Measurements from ENCODE around the gene AP4E1.
"Not testable (repeated sequence)": the region's sequence is repeated elsewhere in the genome, so short reads cannot be mapped to it uniquely, and the experiment has no call there.

AP4E1 gene

DNA sequence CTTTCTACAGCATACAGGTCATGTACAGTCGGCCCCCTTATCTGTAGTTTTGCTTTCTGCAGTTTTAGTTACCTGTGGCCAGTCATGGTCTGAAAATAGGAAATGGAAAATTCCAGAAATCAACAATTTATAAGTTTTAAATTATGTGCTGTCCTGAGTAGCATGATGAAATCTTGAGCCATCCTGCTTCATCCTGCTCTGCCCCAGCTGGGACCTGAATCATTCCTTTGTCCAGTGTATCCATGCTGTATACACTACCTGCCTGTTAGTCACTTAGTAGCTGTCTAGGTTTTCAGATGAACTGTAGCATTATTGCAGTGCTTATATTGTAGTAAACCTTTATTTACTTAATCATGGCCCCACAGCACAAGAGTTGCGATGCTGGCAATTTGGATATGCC lies 44.8 kb downstream of the AP4E1 start:
- DNase-seq, result no peak

DNA sequence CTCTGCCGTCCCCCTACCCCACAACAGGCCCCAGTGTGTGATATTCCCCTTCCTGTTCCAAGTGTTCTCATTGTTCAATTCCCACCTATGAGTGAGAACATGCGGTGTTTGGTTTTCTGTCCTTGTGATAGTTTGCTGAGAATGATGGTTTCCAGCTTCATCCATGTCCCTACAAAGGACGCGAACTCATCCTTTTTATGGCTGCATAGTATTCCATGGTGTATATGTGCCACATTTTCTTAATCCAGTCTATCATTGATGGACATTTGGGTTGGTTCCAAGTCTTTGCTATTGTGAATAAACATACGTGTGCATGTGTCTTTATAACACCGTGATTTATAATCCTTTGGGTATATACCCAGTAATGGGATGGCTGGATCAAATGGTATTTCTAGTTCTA lies 46.4 kb downstream of the AP4E1 start:
- not testable (repeated sequence) for DNase-seq

DNA sequence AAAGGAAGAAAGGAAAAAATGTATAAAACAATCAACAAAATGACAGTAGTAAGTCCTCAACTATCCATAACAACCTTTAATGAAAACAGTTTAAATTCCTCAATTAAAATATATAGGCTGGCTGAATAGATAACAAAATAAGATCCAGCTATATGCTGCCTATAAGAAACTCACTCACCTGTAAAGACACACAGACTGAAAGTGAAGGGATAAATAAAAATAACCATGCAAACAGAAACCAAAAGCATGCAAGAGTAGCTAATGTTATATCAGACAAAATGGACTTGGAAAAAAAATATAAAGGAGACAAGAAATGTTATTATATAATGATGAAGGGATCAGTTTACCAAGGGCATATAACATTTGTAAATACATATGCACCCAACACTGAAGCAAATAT lies 51.2 kb downstream of the AP4E1 start:
- DNase-seq, result no peak

DNA sequence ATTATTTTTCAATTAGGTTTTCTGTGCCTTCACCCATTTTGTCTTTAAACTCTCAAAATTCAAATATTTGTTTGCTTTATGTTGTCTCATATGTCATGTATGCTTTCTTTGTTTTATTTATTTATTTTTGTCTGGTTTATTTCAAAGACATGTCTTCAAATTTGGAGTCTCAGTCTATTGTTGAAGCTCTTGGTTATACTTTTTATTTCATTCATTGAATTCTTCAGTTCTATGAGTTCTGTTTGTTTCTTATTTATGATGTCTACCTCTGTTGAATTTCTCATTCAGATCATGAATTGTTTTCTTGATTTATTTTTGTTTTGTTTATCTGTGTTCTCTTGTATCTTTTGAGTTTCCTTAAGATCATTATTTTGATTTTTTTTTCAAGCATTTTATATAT lies 55.6 kb downstream of the AP4E1 start:
- no peak for DNase-seq

DNA sequence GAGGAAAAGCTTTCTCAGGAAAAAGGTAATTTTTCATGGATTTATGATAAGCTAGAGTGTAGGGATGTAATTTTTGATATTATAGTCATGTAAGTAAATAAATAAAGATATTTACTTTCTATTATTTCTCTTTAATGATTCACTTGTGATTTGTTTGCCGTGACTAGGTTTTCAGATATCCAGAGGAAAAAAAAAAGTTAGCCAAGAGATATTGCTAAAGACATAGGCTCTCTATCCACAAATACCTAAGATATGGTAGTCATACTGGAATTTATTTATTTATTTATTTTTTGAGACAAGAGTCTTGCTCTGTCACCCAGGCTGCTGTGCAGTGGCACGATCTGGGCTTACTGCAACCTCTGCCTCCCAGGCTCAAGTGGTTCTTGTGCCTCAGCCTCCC lies 59.9 kb downstream of the AP4E1 start:
- DNase-seq, result no peak

DNA sequence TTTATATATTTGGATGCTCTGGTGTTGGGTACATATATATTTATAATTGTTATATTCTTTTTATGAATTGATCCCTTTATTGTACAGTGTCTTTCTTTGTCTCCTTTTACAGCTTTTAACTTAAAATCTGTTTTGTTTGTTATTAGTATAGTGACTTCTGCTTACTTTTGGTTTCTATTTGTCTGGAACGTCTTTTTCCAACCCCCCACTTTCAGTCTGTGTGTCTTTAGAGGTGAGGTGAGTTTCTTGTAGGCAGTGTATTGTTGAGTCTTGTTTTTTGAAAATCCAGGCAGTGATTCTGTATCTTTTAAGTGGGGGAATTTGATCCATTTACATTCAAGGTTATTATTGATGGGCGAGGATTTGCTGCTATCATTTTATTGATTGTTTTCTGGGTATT lies 62.0 kb downstream of the AP4E1 start:
- no peak for DNase-seq

DNA sequence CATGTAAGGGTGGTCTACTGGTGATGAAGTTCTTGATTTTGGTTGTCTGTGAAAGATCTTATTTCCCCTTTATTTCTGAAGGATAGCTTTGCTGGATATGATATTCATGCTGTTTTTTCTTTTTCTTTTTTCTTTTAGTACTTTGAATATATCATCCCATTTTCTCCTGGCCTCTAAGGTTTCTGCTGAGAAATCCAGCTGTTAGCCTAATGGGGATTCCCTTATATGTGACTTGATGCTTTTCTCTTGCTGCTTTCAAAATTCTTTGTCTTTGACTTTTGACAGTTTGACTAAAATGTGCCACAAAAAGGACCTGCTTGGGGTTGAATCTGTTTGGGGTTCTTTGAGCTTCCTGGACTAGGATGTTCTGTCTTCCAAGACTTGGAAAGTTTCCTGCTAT lies 62.6 kb downstream of the AP4E1 start:
- DNase-seq, result no peak

DNA sequence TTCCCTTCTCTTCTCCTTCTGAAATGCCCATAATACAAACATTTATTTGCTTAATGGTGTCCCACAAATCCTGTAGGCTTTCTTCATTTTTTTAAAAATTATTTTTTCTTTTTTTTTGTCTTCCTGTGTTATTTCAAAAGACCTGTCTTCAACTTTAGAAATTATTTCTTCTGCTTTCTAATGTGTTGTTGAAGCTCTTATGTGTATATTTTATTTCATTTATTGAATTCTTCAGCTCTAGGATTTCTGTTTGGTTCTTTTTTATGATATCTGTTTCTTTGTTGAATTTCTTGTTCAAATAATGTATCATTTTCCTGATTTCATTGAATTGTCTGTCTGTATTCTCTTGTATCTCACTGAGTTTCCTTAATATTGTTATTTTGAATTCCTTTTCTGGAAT lies 63.1 kb downstream of the AP4E1 start:
- DNase-seq, result no peak

DNA sequence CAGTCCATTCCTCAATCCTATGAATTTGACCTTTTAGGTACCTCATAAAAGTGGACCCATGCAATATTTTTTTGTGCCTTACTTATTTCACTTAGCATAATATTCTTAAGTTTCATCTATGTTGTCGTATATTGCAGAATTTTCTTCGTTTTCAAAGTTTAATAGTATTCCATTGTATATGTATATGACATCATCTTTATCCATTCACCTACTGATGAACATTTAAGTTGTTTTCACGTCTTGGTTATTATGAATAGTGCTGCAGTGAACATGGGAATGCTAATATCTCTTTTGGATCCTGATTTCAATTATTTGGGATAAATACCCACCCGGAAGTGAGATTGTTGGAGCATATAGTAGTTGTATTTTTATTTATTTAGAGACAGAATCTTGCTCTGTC lies 65.1 kb downstream of the AP4E1 start:
- no peak for DNase-seq

DNA sequence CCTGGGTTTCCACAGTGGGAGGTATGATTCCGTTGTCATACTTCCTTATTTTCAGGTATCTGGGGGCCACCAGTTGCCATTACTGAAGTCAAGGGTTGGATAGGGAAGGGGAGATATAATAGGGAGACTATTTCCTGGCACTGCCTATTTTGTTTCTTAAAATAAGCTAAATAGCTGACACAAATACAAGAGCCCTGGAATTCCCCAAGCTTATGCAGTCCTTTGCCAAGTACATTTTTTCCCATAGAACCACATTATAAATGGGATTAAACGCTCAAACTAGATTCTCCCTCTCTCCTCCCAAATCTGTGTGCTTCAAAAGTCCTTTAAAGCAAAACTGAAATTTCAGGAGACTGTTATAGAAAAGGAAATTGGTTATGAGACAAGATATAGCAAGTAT lies 68.7 kb downstream of the AP4E1 start:
- DNase-seq, result no peak

DNA sequence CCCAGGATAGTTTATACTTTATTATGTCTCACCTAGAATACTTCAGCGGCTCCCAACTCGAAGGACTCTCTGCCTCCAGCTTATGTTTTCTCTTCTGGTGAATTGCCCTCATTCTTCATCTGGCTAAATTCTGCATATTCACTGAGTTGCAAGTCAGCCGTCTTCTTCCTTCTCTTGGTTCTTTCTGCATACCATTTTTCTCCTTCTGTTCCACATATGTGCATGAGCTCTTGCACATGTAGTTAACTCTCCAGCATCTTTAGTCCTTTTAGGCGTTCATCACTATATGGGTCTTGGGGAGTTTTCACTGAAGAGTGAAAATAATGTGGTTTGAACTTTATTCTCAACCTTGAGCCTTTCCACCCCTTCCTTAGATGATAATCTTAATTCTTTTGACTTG lies 70.1 kb downstream of the AP4E1 start:
- no peak for DNase-seq

DNA sequence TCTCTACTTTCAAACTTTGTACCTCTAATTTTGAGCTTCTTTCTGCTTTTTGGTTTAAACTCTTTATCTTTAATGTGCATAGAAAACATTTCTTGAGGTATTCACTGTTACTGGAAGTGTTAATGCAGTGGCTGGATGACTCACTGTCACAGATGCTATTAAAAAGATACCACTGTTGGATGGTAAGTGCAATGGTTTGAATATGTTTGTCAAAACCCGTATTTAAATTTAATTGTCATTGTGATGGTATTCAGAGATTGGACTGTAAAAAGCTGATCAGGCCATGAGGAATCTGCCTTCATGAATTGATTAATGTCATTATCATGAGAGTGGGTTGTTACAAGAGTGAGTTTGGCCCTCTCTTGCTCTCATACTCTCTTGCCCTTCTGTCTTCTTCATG lies 70.6 kb downstream of the AP4E1 start:
- no peak for DNase-seq

DNA sequence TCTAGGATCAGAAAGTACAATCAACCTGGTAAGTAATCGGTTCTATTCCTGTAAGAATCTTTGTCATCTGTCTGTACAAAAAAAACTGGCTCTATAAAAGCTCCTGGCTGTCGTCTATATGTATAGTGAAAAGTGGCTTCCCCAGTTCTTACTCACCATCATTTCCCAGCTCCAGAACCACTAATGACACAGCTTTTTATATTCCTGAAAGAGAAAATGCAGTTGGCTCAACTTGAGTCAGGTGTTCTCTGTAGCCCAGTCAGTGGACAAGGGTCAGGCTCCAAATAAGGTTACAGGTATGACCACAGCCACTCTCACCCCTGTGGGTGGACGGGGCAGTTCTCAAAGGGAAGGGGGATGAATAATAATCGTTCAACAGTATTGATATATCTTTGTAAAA lies 85.1 kb downstream of the AP4E1 start:
- DNase-seq, result no peak

DNA sequence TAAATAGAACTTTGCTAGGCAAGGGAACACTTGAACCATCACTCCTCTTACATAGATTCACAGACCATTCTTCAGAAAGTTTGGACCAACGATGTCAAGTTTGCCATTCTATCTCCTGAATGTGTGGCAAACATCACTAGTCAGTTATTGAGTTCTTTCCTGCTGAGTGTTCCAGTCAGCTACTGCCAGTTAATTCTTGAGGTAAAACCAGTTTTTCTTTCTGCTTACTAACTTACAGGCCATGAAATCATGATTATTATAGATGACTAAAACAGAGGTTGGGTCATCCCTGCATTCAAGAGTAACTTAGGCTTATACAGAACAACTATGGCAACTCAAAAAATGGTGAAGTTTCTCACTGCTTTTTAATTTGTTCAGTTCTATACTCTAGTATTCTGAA lies 88.2 kb downstream of the AP4E1 start:
- DNase-seq, result no peak

DNA sequence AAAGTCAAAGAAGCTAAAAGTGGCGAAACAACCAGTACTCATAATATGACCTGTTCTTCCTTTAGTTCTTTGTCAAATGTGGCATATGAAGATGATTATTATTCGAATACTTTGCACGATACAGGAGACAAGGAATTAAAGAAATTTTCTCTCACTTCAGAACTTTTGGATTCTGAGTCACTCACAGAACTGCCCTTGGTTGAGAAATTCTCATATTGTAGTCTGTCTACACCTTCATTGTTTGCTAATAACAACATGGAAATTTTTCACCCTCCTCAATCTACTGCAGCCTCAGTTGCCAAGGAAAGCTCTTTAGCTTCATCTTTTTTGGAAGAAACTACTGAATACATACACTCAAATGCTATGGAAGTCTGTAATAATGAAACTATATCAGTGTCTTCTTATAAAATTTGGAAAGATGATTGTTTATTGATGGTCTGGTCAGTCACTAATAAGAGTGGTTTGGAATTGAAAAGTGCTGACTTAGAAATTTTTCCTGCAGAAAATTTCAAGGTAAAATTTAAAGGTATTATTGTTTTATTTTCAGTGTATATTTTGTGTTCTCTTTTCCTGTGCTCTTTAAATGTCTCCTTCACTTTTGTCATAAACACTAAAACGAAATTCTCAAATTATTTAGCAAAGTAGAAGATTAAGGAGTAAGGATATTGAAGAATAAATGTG lies 89.0 kb downstream of the AP4E1 start:
- DNase-seq, result no peak

DNA sequence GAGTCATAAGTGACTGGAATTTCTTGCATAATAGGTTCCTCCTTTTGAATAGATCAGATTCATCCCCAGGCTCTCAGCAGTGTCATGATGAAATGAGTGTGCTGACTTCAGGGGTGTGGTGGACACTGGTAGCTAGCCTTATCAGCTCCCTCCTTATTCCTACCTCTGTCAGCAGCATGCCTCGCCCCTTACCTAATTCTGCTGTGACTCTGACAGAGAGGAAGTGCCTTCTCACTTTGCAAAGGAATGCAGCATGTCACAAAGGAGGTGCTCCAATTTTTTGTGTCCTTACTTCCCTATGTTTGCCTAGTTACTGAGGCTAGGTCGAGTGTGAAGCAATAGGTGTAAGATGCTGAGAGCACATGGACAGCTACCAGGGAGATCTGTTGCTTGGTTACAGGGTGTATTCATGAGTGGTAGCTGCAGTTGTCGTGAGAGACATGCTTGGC lies 95.6 kb downstream of the AP4E1 start:
- DNase-seq, result no peak

DNA sequence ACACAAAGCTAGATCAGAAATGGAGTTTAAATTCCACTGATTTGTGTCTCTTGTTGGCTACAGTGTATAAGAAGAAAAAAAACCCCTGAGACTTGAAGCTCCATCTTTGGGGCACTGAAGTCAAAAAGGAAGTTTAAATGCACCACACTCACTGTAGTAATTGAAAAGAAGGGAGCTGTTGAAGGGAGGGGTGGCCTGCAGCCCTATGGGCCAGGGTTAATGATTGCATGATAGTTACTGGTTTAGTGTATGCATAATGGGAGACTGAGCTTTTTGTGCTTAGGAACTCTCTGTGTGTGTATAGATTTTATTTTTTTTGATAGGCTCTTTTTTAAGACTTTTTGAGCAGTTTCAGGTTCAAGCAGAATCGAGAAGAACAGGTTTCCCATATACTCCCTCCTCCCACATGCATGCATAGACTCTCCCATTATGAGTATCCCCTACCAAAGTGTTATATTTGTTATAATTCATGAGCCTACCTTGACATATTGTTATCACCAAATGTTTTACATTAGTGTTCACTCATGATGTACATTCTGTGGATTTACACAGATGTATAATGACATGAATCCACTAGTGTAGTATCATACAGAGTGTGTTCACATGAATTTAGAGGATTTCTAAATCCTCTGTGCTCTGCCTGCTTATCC lies 98.0 kb downstream of the AP4E1 start:
- DNase-seq, result no peak

DNA sequence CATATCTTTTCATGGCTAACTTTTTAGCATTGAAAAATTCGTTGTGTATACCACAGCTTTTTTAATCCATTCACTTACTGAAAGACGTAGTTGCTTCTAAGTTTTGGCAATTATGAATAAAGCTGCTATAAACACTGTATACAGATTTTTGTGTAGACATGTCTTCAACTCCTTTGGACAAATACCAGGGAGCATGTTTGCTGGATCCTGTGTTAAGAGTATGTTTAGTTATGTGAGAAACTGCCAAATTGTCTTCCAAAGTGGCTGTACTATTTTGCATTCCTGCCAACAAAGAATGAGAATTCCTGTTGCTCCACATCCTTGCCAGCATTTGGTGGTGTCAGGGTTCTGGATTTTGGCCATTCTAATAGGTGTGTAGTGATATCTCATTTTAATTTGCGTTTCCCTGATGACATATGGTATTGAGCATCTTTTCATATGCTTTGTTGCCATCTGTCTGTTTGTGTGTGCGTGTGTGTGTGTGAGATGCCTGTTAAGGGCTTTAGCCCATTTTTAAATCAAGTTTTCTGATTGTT lies 98.7 kb downstream of the AP4E1 start:
- DNase-seq, result no peak

DNA sequence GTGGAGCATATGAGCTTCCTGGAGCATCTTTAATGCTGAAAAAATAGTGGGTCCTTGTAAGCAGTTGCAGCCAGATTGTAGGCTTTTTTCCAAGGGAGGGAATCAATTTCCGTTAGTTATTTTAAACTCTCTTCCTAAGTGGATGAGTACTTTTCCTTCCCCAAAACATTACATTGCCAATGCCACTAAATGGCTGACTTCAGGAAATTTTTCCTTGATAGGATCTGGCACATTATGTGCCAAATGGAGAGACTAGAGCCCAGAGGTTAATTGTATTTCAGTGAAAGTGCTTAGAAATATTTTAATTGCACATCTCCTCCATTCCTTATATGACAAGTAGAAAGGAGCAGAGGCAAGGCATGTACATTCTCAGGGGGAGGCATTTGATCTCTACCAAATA lies 102.7 kb downstream of the AP4E1 start:
- DNase-seq, result no peak

DNA sequence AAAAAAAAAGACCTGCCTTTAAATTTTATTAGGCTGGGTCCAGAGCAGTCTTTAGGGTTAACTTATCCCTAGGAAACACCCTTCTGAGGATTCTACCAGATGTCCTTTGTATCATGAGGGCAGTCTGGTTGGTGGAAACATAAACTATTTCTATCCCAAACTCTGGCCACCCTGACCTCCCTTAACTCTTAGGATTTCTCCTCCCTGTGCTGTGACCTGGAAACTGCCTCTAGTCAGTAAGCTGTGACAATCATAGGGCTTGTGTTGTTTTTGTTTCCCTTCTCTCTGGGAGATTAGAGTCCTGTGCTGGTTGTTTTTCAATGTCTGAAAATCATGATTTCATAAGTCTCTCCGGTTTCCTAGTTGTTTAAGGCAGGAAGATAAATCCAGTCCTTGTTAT lies 108.1 kb downstream of the AP4E1 start:
- DNase-seq, result no peak

DNA sequence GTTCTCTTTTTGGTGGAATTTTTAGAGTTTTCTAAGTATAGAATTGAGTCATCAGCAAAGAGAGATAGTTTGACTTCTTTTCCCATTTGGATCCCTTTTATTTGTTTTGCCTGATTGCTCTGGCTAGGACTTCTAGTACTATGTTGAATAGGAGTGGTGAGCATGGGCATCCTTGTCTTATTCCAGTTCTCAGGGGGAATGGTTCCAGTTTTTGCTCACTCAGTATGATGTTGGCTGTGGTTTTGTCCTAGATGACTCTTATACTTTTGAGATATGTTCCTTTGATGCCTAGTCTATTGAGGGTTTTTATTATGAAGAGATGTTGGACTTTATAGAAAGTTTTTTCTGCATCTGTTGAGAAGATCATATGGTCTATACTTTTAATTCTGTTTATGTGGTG lies 113.7 kb downstream of the AP4E1 start:
- DNase-seq, result no peak

DNA sequence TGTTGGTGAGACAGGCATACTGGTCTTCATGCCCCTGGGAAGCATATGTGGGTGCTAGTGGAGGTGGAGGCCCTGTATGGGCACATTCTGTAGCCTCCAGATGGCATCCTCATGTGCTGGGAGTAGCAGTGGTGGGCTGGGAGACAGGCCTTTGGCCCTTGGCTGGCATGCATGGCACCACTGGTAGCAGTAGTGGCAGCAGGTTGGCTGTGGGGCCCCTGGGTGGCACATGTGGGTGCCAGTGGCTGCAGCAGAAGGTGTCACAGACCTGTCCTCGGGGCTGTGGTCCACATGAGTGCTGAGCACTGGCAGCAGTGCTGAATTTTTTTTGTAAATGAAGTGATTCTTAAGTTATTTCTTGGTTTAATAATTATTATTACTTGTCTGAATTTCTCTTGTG lies 115.0 kb downstream of the AP4E1 start:
- DNase-seq, result no peak

DNA sequence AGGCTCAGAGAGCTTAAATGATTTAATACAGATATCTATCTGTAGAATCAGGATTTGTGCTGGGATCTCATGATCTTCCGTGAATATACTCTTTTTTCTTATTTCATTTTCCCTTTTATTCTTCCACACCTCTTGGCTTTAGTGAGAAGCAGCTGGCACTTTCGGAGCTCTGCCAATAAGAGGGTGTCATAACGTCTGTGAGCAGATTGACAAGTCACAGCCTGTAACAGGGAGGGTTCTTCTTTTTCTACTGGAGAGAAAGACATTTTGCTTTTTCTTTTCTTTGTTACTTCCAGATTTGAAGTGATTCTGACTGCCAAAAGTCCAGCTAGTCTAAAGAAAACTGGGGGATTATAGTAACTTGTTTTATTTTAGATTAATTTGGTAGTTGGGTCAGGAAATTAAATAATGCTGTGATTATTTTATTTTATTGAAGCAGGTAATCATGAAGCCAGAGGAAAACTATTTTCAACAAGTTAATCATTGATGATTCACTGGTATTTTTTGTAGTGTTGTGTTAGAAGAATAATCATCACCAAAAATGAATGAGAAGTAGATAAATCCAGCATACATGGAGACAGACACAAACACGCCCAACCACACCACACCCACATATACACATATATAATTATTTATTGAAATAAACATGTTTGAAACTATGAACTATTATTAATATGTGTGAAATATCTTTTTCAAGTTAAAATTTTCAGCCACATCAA lies 116.4 kb downstream of the AP4E1 start:
- no peak for DNase-seq

DNA sequence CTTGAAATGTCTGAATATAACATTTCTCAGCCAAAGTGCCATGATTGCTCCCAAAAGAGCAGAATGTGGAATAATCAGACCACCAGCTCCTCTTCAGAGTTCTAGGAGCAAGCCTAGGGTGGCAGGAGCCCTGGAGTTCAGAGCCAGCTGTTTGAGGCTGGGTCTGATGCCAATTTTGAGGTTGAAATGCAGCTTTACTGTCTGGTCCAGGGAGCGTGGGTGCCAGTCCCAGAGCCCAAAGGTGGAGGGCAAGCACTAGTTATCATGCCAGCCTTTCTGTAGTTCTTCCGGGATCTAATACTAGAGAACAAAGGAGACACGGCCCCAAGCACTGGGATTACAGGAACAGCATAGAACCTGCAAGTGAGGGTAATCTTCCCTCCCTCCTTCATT lies 117.0 kb downstream of the AP4E1 start:
- no peak for DNase-seq

Data from stimulated activated CD4-positive, alpha-beta T cell treated with anti-CD3 and anti-CD28 coated beads, Interleukin-4, amount 100 ng/mL, for 1 hour (primary cell).